Measurements from ENCODE around the gene AAMP. TPM values are rescaled to one million over a fixed set of nuclear protein-coding genes. Genes with fewer than 3 reads are reported as not detected.

Gene AAMP
- total RNA-seq = 138 and 157 TPM in 2 replicates

GRCh38 chr2:218269900-218270720 is at the start of gene AAMP, which contains the start of gene PNKD:
TSS of gene AAMP (minus strand) at chr2:218270137. CDS start at chr2:218270086, 51 bp downstream.
TSS of gene PNKD (plus strand) at chr2:218270519. CDS start at chr2:218270536, 17 bp downstream.

GRCh38 chr2:218292048-218293014 is 22.4 kb upstream of the AAMP start, which contains the start of gene TMBIM1:
TSS of gene TMBIM1 (minus strand) at chr2:218292503. CDS start at chr2:218282141, 10,362 bp downstream.

GRCh38 chr2:218260742-218261422 is 9.1 kb downstream of the AAMP start, which contains the start of gene GPBAR1:
TSS of gene GPBAR1 (plus strand) at chr2:218261015. CDS start at chr2:218262725, 1,710 bp downstream.

GRCh38 chr2:218216674-218217359 is 53.1 kb downstream of the AAMP start, which contains the start of gene ARPC2:
TSS of gene ARPC2 (plus strand) at chr2:218217189. CDS start at chr2:218217471, 282 bp downstream.

Other genes with a start within 250 kb of the AAMP start
- gene RUFY4, start 200.9 kb downstream of the AAMP start, total RNA-seq = not detected in 2 replicates
- gene CXCR2, start 144.1 kb downstream of the AAMP start, total RNA-seq = not detected in 2 replicates
- gene CXCR1, start 103.2 kb downstream of the AAMP start, total RNA-seq = not detected in 2 replicates
- gene ARPC2, start 52.9 kb downstream of the AAMP start, total RNA-seq = 403 and 416 TPM in 2 replicates
- 0.19 TPM in 1 of 2 replicates, not detected in the other for gene GPBAR1, start 9.1 kb downstream of the AAMP start, total RNA-seq
- 27.5 and 29.1 TPM in 2 replicates for gene PNKD, start 382 bp upstream of the AAMP start, total RNA-seq
- 321 and 346 TPM in 2 replicates for gene TMBIM1, start 22.4 kb upstream of the AAMP start, total RNA-seq
- 0.13 TPM in 1 of 2 replicates, not detected in the other for gene CATIP, start 86.7 kb upstream of the AAMP start, total RNA-seq
- 0.19 and 0.26 TPM in 2 replicates for gene SLC11A1, start 112.1 kb upstream of the AAMP start, total RNA-seq
- gene CTDSP1, start 129.7 kb upstream of the AAMP start, total RNA-seq = 48.7 TPM in 2 replicates
- gene VIL1, start 149.0 kb upstream of the AAMP start, total RNA-seq = not detected in 2 replicates

Data from aortic smooth muscle cell (primary cell).